ENCODE results near the gene GCSH. TPM values are rescaled to one million over a fixed set of nuclear protein-coding genes. Genes with fewer than 3 reads are reported as not detected.

Gene GCSH
- polyA plus RNA-seq, 1 of the 3 experiments (the other 2 are of a cell fraction): 20.7 TPM

GRCh38 chr16:81101702-81102101 is 5.5 kb upstream of the GCSH start:
- Histone ChIP-seq H3K4me1 (ENCODE audit: control insufficient read depth in 1 of 2, insufficient read depth in 2 of 2, low read depth in 1 of 2, low read length in 1 of 2) (peaks cover 0 to 2% of the 10 kb centered on the region in 2 experiments; a peak in 1 of 4 replicates), H3K4me3 (ENCODE audit: low read depth in 2 of 2, low read length in 1 of 2) (no peak overlapping the region), H3F3A (replicated peaks; ENCODE audit: insufficient read depth) (no peaks in the 10 kb centered on the region), H3K79me2 (ENCODE audit: insufficient read depth) (no peaks in the 10 kb centered on the region), H2AFZ (ENCODE audit: low read depth) (no peak overlapping the region), H3K9me2 (no peaks in the 10 kb centered on the region), H3K4me2 (no peak overlapping the region), H3K27ac (ENCODE audit: low read depth in 2 of 2, low read length in 1 of 2) (no peak overlapping the region), H3K36me3 (replicated peaks in 1 of 2; ENCODE audit: control insufficient read depth in 1 of 2, insufficient read depth in 2 of 2, low read length in 1 of 2) (no peaks in the 10 kb centered on the region), H3K27me3 (ENCODE audit: insufficient read depth) (no peaks in the 10 kb centered on the region), H3K9ac (no peak overlapping the region), H4K20me1 (ENCODE audit: insufficient read depth) (no peaks in the 10 kb centered on the region), H3K9me3 (no peaks in the 10 kb centered on the region)
- WGBS (ENCODE audit: low lambda C conversion rate): 91% methylated on average over 9 of the region's 9 CpGs
- DNase-seq: no peak
- no peak for TF ChIP-seq FOSL2 (IDR thresholded peaks at IDR 0.05; ENCODE audit: borderline replicate concordance, low read depth)
- no peak for TF ChIP-seq CHD2 (IDR thresholded peaks at IDR 0.05; ENCODE audit: low read length, partially characterized antibody)
- TF ChIP-seq REST (IDR thresholded peaks at IDR 0.05; ENCODE audit: low read depth, low read length): no peak
- TF ChIP-seq MEF2A (IDR thresholded peaks at IDR 0.05; ENCODE audit: borderline replicate concordance, low read depth): no peak
- no peak for TF ChIP-seq EP300 (IDR thresholded peaks at IDR 0.05; ENCODE audit: borderline replicate concordance in 1 of 2, low read depth in 1 of 2, low read length in 1 of 2)
- TF ChIP-seq ELF1 (IDR thresholded peaks at IDR 0.05): no peak
- TF ChIP-seq RCOR1 (IDR thresholded peaks at IDR 0.05; ENCODE audit: low read length): no peak
- TF ChIP-seq USF2 (IDR thresholded peaks at IDR 0.05; ENCODE audit: borderline replicate concordance, low read depth, low read length): no peak
- no peak for TF ChIP-seq RAD21 (IDR thresholded peaks at IDR 0.05; ENCODE audit: low read length)
- no peak for TF ChIP-seq RXRA (IDR thresholded peaks at IDR 0.05; ENCODE audit: borderline replicate concordance, low read depth)
- TF ChIP-seq CTCF (IDR thresholded peaks at IDR 0.05): no peak
- TF ChIP-seq FOXJ3 (CRISPR knock-in tag; IDR thresholded peaks at IDR 0.05): no peak
- no peak for TF ChIP-seq YY1 (IDR thresholded peaks at IDR 0.05; ENCODE audit: low read depth)
- ChIA-PET POLR2A (no interaction called here), CTCF (no interaction called here)

Measured in SK-N-SH (cell line).